Activated gamma-delta T cell treated with Interleukin-2 at 50 U/mL for 16 hours (primary cell): ENCODE measurements around the gene OR2G6.
"Not testable (repeated sequence)": the region's sequence is repeated elsewhere in the genome, so short reads cannot be mapped to it uniquely, and the experiment has no call there.

Experiments
- DNase-seq: peaks from one replicate; pipeline ENCODE4 v3.0.0-alpha.2; 2020

Gene OR2G6

DNA sequence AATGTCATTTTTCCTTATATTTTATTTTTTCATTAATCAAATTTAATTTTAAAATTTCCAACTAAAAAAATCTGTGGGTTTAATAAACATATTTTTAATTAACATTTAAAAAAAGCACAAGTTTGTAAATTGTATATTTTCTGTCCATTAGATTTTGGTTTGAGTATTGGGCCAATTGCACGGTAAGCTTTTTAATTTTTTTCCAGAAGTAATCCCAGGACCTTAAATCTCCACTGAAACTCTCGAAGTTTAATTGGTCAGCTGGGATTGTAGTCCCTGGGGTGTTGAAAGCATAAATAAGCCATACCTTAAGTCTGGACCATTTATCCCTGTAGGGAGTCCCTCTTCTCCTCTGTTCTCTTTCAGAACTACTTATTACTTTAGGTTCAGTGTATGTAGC lies at the start of gene OR2G6:
OR2G6 (plus strand) TSS at position 301 of the 400 bp plus-strand sequence. CDS start 13,574 bp downstream, outside the sequence.
- not testable (repeated sequence) for DNase-seq

DNA sequence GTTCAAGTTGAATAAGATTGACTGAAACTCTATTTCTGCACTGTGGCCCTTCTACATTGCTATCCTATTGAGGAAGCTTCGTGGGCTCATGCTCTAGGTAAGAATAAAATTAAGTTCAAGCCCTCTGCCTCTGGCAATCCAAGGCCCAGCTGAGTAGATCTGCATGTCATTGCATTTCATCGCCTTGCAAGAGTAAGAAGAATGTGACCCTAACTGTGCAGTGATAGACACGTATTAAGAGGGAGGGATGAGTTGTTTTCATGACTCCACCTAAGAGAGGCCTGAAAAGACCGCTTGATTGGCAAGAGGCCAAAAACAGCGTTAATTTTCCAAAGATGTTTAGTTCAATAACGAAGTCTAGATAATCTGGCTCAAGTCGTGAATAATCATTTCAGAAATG lies 48.8 kb upstream of the OR2G6 start:
- DNase-seq, result not testable (repeated sequence)

DNA sequence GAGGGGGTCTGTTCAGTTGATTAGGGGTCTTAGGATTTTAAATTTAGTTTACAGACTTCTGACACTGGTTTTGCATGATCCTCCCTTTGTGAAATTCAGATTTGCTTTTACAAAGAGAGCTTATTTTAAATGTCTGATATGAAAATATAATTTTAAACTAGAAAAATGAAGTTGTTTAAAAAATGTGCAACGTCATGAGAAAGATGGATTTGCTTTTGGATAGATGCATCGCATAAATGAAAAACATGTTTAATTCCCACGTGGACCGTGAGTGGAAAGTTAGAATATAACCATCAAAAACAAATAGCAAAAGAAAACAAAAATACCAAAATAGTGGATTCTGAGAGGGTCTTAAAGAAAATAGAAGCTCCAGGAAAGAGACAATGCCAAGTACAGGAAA lies 36.7 kb upstream of the OR2G6 start:
- DNase-seq, result no peak

DNA sequence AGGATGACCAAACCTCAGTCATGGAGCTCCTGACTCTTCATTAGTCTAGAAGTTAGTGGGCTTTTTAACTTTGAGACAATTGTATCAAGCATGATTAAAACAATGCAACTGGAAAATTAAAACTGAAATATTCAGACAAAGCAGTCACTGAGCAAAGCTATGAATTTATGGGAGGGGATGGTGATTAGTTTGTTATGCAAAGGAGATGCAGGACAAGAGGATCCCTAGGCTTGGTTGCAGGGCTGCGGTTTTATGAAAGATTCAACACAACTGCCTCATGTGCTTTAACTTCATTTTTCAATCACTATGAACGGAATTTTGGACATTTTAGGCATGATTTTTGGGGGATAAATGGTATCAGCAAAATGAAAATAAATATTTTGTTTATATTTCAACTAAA lies 35.8 kb upstream of the OR2G6 start:
- not testable (repeated sequence) for DNase-seq

DNA sequence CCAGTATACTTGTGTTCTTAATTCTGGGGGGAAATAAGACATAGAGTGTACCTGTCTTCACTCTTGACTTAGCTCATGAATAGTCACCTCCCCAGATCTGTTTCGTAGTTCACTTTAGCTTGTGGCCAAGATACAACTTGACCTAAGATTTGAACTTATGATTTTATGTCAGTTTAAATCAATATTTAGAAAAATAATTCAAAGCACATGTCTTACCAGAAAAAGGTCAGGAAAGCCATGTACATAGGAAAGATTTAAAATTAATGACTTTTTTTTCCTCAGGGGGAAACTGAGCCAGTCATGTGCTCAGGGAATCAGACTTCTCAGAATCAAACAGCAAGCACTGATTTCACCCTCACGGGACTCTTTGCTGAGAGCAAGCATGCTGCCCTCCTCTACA lies 34.8 kb upstream of the OR2G6 start, which contains the start of gene OR2T3:
OR2T3 (plus strand) TSS at position 301 of the 400 bp plus-strand sequence; CDS start at position 301, 0 bp downstream.
- not testable (repeated sequence) for DNase-seq

DNA sequence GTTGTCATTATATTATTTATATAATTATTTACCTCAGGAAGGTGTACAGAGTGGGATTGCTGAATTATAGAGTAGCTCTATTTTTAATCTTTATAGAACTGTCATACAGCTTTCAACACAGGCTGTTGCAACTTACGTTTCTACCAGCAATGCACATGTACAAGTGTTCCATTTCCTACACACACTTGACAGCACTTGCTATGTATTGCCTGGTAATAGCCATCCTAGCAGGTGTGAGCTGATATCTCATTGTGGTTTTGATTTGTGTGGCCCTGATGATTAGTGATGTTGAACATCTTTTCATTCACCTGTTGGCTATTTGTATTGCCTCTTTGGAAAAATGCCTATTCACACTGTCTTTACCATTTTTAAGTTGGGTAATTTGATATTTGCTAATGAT lies 32.2 kb upstream of the OR2G6 start:
- not testable (repeated sequence) for DNase-seq

DNA sequence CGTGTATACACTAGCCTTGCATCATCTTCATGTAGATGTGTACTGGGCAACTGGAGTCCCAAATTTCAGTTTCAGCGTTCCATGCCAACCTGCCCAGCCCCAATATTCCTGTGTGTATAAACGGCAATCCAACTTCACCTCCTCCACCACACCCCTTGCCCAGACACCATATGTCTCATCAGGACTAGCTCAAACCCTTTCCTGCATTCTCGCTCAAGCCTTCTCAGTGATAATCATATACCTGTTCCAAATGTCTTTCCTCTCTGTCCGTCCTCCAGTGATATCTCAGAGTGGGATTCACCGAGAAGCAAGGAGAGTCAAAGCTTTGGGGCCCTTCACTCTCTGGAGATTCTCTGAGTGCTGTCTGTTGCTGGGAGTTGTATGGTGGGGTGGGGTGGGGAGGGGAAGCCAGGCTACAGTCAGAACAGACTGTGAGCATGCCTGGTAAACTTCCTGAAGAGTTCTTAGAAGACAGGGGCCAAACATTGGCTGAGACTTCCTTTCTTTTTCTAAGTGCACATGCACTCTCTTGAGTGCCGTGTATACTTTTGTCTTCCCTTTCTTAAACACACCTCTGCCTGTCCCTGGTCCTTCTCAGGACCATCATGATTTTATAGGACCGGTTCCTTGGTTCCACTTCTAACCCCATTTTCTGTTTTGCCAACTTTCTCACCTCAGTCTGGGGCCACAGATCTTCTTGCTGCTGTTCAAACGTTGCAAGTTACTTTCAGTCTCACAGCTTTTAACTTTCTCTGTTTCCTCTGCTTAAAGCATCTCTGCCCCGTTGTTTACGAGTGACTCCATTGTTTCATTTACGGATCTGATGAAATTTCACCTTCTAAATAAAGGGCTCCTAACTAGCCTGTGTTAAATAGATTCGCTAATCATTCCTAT lies 25.9 kb upstream of the OR2G6 start:
- DNase-seq, result not testable (repeated sequence)

DNA sequence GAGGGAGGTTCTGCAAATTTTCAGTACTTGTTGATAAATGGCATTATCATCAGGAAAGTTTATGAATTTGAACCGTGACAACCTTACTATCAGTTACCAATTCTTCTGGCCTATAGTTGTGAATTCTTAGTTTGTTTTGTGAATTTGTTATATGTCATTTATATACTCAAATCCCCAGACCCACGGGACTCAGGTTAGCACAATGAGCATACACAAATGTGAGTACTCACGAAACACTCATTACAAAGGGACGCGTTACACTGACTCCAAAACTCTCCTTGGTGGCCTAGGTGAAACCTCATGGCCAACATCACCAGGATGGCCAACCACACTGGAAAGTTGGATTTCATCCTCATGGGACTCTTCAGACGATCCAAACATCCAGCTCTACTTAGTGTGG lies 19.6 kb upstream of the OR2G6 start, which contains the start of gene OR2T5:
OR2T5 (plus strand) TSS at position 301 of the 400 bp plus-strand sequence; CDS start at position 301, 0 bp downstream.
- DNase-seq, result not testable (repeated sequence)

DNA sequence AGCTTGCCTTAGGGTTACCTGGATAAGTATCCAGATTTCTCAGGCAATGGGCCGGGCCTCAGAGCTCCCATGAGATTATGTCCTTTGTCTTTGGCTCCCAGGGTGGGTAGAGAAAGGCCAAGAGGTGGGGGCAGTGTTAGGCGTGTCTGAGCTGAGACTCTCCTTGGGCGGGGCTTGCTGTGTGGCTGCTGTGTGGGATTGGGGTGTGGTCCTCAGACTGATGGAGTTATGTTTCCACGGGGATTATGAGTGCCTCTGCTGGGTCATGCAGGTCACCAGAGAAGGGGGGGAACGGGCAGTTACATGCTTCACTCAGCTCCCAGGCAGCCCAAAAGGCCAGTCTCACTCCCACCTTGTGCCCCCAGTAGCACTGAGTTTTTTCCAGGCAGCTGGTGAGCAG lies 11.2 kb upstream of the OR2G6 start:
- DNase-seq, result not testable (repeated sequence)

DNA sequence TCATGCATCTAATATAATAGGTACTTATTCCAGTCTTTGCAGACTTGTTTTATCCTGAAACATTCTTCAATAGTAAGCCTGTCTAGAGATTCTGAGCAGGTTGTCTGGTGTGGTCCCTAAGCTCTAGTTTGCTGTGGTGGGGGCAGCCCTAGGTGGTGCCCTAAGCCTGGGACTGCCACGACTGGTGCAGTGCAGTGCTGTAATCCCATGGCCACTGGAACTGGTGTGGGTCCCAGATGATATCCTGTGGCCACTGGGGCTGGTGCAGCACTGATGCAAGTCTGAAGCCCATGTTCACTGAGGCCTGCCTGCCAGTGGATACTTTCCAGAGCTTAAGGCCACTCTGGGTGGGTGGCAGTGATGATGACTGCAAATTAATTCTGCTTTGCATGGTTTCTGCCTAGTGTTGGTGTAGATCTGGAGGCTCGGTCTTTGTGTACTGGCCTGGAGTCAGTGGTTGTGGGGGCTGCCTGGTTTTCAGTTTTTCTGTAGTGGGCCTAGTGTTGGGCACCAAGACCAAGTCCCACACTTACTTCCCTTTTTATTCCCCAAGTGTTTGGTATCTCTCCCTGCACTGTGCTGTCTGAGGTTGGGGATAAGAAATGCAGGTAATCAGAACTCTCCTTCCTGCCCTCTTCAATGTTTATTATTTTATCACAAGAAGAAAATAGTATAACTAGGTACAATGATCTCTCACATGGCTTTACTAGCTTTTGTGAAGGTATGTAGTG lies 7.4 kb upstream of the OR2G6 start:
- DNase-seq, result not testable (repeated sequence)

DNA sequence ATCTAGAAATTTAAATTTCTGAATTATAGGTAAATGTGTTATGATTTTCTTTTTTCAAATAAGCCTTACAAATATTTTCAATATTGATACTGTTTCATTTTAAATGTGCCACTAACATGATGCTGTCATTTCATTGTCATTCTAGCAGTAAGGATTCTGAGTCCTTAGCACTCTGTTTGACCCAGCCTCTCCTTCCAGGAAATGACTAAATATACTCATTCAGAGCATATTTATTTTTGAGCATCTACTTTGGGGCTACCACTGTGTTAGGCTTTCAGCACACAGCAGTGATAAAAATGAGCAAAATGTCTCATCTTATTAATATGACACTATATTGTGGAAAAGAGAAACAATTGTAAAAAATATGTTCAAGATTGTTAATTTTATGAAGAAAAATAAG lies 2.3 kb downstream of the OR2G6 start:
- DNase-seq, result not testable (repeated sequence)

DNA sequence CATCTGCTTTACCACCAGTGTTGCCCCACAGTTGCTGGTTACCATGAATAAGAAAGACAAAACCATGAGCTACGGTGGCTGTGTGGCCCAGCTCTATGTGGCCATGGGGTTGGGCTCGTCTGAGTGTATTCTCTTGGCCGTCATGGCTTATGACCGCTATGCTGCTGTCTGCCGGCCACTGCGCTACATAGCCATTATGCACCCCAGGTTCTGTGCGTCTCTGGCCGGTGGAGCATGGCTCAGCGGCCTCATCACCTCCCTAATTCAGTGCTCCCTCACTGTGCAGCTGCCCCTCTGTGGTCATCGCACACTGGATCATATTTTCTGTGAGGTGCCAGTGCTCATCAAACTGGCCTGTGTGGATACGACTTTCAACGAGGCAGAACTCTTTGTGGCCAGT lies 14.0 kb downstream of the OR2G6 start:
- DNase-seq, result no peak

DNA sequence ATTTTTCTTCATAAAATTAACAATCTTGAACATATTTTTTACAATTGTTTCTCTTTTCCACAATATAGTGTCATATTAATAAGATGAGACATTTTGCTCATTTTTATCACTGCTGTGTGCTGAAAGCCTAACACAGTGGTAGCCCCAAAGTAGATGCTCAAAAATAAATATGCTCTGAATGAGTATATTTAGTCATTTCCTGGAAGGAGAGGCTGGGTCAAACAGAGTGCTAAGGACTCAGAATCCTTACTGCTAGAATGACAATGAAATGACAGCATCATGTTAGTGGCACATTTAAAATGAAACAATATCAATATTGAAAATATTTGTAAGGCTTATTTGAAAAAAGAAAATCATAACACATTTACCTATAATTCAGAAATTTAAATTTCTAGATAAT lies 29.6 kb downstream of the OR2G6 start:
- not testable (repeated sequence) for DNase-seq

DNA sequence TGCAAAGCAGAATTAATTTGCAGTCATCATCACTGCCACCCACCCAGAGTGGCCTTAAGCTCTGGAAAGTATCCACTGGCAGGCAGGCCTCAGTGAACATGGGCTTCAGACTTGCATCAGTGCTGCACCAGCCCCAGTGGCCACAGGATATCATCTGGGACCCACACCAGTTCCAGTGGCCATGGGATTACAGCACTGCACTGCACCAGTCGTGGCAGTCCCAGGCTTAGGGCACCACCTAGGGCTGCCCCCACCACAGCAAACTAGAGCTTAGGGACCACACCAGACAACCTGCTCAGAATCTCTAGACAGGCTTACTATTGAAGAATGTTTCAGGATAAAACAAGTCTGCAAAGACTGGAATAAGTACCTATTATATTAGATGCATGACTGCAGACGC lies 39.5 kb downstream of the OR2G6 start:
- DNase-seq, result not testable (repeated sequence)

DNA sequence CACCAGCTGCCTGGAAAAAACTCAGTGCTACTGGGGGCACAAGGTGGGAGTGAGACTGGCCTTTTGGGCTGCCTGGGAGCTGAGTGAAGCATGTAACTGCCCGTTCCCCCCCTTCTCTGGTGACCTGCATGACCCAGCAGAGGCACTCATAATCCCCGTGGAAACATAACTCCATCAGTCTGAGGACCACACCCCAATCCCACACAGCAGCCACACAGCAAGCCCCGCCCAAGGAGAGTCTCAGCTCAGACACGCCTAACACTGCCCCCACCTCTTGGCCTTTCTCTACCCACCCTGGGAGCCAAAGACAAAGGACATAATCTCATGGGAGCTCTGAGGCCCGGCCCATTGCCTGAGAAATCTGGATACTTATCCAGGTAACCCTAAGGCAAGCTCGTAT lies 43.2 kb downstream of the OR2G6 start:
- not testable (repeated sequence) for DNase-seq

DNA sequence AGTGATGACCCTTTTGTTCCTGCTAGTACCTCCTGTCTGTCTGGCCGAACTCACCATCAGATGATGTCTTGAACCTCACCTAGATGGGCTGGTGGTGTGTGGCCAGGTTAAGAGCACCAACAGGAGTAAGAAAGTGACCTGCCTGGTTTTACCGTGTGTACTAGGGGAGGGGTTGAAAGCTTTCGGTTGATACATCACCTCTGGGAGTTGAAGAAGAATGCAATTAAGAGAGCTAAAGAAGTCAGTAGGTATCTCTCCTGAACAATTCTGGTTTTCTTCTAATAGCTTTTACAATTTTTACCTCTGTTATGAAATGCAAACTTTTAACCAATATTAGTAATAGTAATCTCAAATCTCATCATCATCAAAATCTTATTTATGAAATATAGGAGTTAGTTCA lies 54.8 kb downstream of the OR2G6 start, which contains the start of gene OR2T29:
OR2T29 (minus strand) TSS at position 101 of the 400 bp plus-strand sequence. CDS start 3,281 bp downstream, outside the sequence.
- DNase-seq, result not testable (repeated sequence)

DNA sequence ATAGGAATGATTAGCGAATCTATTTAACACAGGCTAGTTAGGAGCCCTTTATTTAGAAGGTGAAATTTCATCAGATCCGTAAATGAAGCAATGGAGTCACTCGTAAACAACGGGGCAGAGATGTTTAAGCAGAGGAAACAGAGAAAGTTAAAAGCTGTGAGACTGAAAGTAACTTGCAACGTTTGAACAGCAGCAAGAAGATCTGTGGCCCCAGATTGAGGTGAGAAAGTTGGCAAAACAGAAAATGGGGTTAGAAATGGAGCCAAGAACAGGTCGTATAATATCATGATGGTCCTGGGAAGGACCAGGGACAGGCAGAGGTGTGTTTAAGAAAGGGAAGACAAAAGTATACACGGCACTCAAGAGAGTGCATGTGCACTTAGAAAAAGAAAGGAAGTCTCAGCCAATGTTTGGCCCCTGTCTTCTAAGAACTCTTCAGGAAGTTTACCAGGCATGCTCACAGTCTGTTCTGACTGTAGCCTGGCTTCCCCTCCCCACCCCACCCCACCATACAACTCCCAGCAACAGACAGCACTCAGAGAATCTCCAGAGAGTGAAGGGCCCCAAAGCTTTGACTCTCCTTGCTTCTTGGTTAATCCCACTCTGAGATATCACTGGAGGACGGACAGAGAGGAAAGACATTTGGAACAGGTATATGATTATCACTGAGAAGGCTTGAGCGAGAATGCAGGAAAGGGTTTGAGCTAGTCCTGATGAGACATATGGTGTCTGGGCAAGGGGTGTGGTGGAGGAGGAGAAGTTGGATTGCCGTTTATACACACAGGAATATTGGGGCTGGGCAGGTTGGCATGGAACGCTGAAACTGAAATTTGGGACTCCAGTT lies 57.9 kb downstream of the OR2G6 start:
- DNase-seq, result not testable (repeated sequence)

DNA sequence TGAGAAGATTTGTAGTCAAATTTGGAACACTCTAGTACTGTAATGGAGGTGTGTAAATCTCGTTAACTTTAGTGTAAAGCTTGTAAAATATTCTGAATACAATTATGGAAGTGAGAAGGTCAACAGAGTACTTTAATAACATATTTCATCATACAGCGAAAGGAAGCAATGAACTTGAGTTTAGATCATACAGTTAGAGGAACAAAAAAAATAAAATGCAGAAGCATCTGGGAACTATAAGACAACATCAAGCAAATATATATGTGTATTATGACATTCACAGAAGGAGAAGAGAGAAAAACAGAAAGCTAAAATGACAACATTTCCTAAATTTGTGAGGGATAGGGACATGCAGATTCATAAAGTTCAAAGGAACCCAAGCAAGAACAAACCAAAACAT lies 61.2 kb downstream of the OR2G6 start:
- DNase-seq, result not testable (repeated sequence)

DNA sequence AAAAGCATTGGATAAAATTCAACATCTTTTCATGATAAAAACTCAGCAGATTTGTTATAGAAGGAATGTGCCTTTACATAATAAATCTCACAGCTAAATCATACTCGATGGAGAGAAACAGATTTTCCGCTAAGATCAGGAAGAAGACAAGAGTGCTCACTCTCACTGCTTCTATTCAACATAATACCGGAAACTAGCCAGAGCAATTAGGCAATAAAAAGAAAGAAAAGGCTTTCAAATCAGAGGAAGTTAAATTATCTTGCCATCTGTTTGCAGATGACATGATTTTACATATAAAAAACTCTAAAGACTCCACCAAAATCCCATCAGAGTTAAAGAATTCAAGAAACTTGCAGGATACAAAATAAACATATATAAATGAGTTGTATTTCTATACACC lies 62.9 kb downstream of the OR2G6 start:
- DNase-seq, result not testable (repeated sequence)

DNA sequence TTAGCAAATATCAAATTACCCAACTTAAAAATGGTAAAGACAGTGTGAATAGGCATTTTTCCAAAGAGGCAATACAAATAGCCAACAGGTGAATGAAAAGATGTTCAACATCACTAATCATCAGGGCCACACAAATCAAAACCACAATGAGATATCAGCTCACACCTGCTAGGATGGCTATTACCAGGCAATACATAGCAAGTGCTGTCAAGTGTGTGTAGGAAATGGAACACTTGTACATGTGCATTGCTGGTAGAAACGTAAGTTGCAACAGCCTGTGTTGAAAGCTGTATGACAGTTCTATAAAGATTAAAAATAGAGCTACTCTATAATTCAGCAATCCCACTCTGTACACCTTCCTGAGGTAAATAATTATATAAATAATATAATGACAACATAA lies 64.2 kb downstream of the OR2G6 start:
- not testable (repeated sequence) for DNase-seq

DNA sequence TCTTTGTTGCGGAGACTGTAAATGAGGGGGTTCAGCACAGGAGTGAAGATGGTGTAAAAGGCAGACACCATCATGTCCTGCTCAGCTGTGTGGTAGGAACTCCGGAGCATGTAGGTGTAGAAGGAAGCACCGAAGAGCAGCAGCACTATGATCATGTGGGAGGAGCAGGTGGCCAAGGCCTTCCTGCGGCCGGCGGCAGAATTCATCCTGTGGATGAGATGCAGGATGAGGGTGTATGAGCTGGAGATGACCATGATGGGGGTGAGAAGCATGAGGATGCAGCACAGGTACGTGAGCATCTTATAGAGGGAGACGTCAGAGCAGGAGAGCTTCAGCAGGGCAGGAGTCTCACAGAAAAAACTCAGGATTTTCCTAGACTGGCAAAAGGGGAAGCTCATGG lies 66.0 kb downstream of the OR2G6 start:
- not testable (repeated sequence) for DNase-seq

DNA sequence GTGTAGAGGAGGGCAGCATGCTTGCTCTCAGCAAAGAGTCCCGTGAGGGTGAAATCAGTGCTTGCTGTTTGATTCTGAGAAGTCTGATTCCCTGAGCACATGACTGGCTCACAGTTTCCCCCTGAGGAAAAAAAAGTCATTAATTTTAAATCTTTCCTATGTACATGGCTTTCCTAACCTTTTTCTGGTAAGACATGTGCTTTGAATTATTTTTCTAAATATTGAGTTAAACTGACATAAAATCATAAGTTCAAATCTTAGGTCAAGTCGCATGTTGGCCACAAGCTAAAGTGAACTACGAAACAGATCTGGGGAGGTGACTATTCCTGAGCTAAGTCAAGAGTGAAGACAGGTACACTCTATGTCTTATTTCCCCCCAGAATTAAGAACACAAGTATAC lies 66.8 kb downstream of the OR2G6 start, which contains the start of gene OR2T34:
OR2T34 (minus strand) TSS at position 101 of the 400 bp plus-strand sequence; CDS start at position 101, 0 bp downstream.
- DNase-seq, result not testable (repeated sequence)
